Osteoblast (primary cell): ENCODE results near the gene L1CAM. TPM values are rescaled to one million over a fixed set of nuclear protein-coding genes. Genes with fewer than 3 reads are reported as not detected.
A peak's percentile ranks its signal among the peaks of the same experiment; 100 is the strongest.

Experiments
- DNase-seq: peaks from one replicate; pipeline ENCODE4 v3.0.0; 2011; ENCODE audit warnings: low spot score, mixed read lengths; ENCODE audit not compliant: insufficient read length; ENCODE audit errors: missing footprints
- H2AFZ ChIP-seq: 2 replicates; pipeline ENCODE4 v1.6.0; 2011; ENCODE audit warnings: mild to moderate bottlenecking, low read length
- H3K27ac ChIP-seq: 2 replicates; pipeline ENCODE4 v1.5.1; 2011; ENCODE audit warnings: mild to moderate bottlenecking, low read depth, low read length, moderate library complexity
- H3K27me3 ChIP-seq: 2 replicates; pipeline ENCODE4 v1.6.0; 2012; ENCODE audit warnings: mild to moderate bottlenecking, control low read depth, inconsistent platforms, low read length, moderate library complexity; ENCODE audit not compliant: insufficient read depth
- H3K36me3 ChIP-seq: 2 replicates; pipeline ENCODE4 v1.5.1; 2011; ENCODE audit warnings: mild to moderate bottlenecking, low read length, control low read depth, moderate library complexity; ENCODE audit not compliant: insufficient read depth
- H3K4me1 ChIP-seq: 2 replicates; pipeline ENCODE4 v1.5.1; 2011; ENCODE audit warnings: mild to moderate bottlenecking, low read length, control low read depth, moderate library complexity; ENCODE audit not compliant: insufficient read depth
- H3K4me2 ChIP-seq: 2 replicates; pipeline ENCODE4 v1.6.0; 2011; ENCODE audit warnings: mild to moderate bottlenecking, low read length; ENCODE audit not compliant: insufficient read depth
- H3K4me3 ChIP-seq: fragments of 200-600 bp; sonication (generic); 3 replicates; pipeline ENCODE4 v1.5.1; 2012; ENCODE audit warnings: mild to moderate bottlenecking, low read length, inconsistent platforms; ENCODE audit not compliant: insufficient read depth
- H3K79me2 ChIP-seq: 2 replicates; pipeline ENCODE4 v1.6.0; 2012; ENCODE audit warnings: mild to moderate bottlenecking, low read length, control low read depth, inconsistent platforms; ENCODE audit not compliant: insufficient read depth
- H3K9me3 ChIP-seq: 2 replicates; pipeline ENCODE4 v1.5.1; 2011; ENCODE audit warnings: low read depth, low read length, control low read depth
- H4K20me1 ChIP-seq: 2 replicates; pipeline ENCODE4 v1.6.0; 2012; ENCODE audit warnings: mild to moderate bottlenecking, low read length, control low read depth; ENCODE audit not compliant: insufficient read depth
- CTCF ChIP-seq: IDR thresholded peaks from 2 replicates; pipeline ENCODE4 v1.5.1; 2011; ENCODE audit warnings: mild to moderate bottlenecking, low read depth, low read length, moderate library complexity; ENCODE audit errors: extremely low read depth
- total RNA-seq: library from RNA; depleted of rRNA; stranded (reverse); fragments of >200 nt; gene quantifications from 2 replicates; pipeline ENCODE4 v1.2.3, GENCODE V29; 2012

L1CAM gene
- total RNA-seq, 1 donor: under 0.01 TPM

DNA sequence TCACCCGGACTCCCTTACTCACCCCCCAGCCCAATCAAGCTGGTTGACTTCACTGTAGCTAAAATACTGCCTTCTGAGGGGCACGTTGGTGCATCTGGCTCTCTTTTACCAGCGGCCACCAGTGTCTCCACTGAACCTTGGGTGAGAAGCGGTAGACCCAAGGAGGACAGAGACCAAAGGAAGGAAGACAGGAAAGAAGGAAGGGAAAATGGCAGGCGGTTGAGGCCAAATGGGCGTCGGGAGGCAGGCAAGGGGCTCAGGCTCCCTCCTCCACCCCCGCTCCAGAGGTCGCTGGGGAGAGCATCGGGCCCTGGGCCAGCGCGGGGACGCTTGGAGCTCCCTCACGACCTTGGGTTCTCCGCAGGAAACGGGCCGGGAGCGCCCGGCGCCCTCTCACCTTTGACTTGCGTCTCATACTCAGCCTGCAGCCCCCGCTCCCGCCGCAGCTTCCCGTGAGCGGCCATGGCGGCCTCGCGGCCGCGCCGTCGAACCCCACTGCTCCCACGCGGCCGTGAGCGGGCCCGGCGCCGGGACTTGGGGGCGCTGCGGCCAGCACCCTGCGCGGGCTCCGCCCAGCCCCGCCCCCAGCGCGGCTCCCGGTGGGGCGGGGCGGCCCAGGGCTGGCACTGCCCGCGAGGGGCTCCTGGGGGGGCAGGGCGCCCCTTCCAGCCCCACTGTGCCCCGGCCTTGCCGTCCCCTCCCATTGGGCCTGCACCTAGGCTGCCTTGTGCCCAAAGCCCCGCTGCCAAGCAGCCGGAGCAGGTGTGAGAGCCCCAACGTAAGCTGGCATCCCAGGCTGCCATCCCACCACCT, 40.0 kb upstream of the L1CAM start, which contains the start of gene ARHGAP4:
TSS of gene ARHGAP4 (minus strand) at position 526 of the 813 bp plus-strand sequence. CDS start at position 464, 62 bp downstream.
- TF ChIP-seq CTCF: no peak
- H3K27me3 ChIP-seq: peaks cover 10% of the 10 kb centered on the region
- no peaks in the 10 kb centered on the region for H3K9me3 ChIP-seq
- H3K27ac ChIP-seq: no peak within 1 kb of the TSS
- DNase-seq: no peak
- H2AFZ ChIP-seq: no peak within 1 kb of the TSS
- peaks cover 7% of the 10 kb centered on the region for H3K36me3 ChIP-seq
- H3K79me2 ChIP-seq: peaks cover 1% of the 10 kb centered on the region
- H3K4me2 ChIP-seq: peak within 1 kb of the TSS; percentile 71
- H3K4me1 ChIP-seq: peaks cover 2% of the 10 kb centered on the region
- peak within 1 kb of the TSS; percentile 76 for H3K4me3 ChIP-seq
- H4K20me1 ChIP-seq: peaks cover 15% of the 10 kb centered on the region

DNA sequence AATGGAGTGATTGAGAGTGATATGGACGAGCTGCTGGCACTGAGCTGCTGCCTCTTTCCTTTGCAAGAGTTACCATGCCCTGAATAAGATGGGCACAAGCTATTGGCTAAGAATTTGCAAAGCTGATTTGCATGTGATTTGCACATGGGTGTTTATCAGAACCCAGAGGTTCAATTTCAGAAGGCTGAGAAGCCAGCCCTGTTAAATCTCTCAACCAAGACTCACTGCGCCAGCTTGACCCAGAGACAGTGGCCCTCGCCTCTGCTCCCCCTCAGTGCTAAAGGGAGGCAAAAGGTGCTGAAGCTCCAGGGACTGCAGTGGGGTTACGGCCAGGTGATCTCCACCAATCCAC, 39.4 kb upstream of the L1CAM start:
- H3K9me3 ChIP-seq: no peaks in the 10 kb centered on the region
- H3K79me2 ChIP-seq: no peaks in the 10 kb centered on the region
- TF ChIP-seq CTCF: no peak
- H3K4me2 ChIP-seq: no peak overlapping the region
- peaks cover 15% of the 10 kb centered on the region for H4K20me1 ChIP-seq
- DNase-seq: no peak
- H3K27me3 ChIP-seq: peaks cover 12% of the 10 kb centered on the region
- no peak overlapping the region for H2AFZ ChIP-seq
- peaks cover 5% of the 10 kb centered on the region for H3K36me3 ChIP-seq
- no peak overlapping the region for H3K27ac ChIP-seq
- no peak overlapping the region for H3K4me3 ChIP-seq
- peaks cover 2% of the 10 kb centered on the region for H3K4me1 ChIP-seq

DNA sequence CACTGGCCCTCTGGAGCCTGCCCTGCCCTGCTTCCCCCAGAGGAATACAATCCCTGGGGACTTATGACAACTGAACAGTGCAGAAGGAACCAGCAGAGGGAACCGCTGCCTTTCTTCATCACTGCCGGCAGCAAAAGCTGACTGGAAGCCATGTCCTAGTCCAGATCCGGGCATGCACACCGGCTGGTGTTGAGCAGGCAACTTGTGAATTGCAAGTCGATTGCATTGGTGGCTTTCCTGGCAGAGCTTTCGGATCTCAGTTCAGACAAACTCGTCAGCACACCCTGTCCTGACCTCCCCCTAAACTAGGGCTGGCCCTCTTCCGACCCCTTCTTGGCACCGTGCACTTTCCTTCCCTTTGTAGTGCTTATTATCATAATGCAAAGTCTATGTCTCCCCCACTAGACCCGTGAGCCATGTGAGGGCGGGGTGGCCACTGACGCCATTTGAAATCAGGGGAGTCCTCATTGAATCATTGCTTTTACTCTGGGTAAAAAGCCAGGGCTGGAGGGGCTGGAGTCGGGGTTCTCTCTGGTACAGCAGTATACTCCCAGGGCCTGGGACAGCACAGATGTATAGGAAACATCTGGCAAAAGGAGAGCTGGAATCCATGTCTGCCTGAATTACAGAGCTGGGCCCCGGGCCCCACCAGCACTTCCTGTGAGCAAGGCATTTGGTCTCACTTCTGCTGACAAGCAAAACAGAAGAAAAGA, 38.3 kb upstream of the L1CAM start:
- H3K4me1 ChIP-seq: peaks cover 2% of the 10 kb centered on the region
- H3K4me3 ChIP-seq: no peak overlapping the region
- H2AFZ ChIP-seq: no peak overlapping the region
- H3K27me3 ChIP-seq: peaks cover 12% of the 10 kb centered on the region
- no peaks in the 10 kb centered on the region for H3K79me2 ChIP-seq
- no peaks in the 10 kb centered on the region for H3K9me3 ChIP-seq
- H3K27ac ChIP-seq: no peak overlapping the region
- peaks cover 8% of the 10 kb centered on the region for H4K20me1 ChIP-seq
- DNase-seq: no peak
- TF ChIP-seq CTCF: no peak
- H3K36me3 ChIP-seq: peaks cover 2% of the 10 kb centered on the region
- no peak overlapping the region for H3K4me2 ChIP-seq
